LNCaP clone FGC (cell line): ENCODE measurements around the gene SMYD4.

Source experiments
- DNase-seq: peaks from one replicate; pipeline ENCODE4 v3.0.0-alpha.2; 2011; ENCODE audit warnings: low read depth
- H3K4me3 ChIP-seq: 2 replicates; pipeline ENCODE4 v1.5.1; 2011; ENCODE audit warnings: mild to moderate bottlenecking, low read depth, low read length, control low read depth
- TF ChIP-seq, protein P1 (sequence below): IDR thresholded peaks from 2 replicates; pipeline ENCODE4 v1.5.1; 2012; ENCODE audit warnings: mild to moderate bottlenecking; ENCODE audit not compliant: control insufficient read depth, insufficient read depth; ENCODE audit errors: extremely low read depth

The SMYD4 gene, protein sequence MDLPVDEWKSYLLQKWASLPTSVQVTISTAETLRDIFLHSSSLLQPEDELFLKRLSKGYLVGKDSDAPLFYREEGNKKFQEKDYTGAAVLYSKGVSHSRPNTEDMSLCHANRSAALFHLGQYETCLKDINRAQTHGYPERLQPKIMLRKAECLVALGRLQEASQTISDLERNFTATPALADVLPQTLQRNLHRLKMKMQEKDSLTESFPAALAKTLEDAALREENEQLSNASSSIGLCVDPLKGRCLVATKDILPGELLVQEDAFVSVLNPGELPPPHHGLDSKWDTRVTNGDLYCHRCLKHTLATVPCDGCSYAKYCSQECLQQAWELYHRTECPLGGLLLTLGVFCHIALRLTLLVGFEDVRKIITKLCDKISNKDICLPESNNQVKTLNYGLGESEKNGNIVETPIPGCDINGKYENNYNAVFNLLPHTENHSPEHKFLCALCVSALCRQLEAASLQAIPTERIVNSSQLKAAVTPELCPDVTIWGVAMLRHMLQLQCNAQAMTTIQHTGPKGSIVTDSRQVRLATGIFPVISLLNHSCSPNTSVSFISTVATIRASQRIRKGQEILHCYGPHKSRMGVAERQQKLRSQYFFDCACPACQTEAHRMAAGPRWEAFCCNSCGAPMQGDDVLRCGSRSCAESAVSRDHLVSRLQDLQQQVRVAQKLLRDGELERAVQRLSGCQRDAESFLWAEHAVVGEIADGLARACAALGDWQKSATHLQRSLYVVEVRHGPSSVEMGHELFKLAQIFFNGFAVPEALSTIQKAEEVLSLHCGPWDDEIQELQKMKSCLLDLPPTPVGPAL

DNA sequence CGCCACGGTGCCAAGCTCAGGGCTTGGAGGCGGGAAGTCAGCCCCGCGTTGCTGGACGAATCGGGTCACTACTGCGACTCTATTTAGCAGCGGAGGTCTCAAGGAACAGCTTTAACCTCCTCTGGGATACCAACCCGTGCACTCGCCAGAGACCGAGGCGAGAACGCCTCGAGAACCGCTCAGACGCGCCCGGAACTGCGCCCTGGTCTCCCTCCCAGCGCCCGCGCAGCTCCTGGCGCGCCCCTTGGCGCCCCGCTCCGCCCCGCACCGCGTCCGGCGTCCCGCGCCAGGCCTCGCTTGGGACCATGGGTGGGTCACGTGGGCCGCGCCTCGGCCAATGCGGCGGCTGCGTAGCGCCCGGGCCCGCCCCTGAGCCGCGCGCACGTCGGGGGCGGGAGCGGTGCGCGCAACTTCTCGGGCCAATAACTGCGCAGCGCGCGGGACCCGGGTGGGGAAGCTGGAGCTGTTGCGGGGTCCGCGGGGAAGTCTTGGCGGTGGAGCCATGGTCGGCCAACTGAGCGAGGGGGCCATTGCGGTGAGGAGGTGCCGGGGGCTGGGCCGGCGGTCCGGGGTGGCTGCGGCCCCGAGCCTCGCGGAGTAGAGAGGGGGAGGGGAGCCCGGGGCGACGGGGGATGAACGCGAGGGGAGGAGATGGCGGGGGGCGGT, at the start of gene SMYD4, which contains the start of gene RPA1:
SMYD4 (minus strand) TSS at position 311 of the 666 bp plus-strand sequence. CDS start 1,908 bp downstream, outside the sequence.
RPA1 (plus strand) TSS at position 414 of the 666 bp plus-strand sequence; CDS start at position 503, 89 bp downstream.
- peak; percentile 52 for DNase-seq
- peak within 1 kb of the TSS; percentile 65 for H3K4me3 ChIP-seq
- TF ChIP-seq, protein P1, sequence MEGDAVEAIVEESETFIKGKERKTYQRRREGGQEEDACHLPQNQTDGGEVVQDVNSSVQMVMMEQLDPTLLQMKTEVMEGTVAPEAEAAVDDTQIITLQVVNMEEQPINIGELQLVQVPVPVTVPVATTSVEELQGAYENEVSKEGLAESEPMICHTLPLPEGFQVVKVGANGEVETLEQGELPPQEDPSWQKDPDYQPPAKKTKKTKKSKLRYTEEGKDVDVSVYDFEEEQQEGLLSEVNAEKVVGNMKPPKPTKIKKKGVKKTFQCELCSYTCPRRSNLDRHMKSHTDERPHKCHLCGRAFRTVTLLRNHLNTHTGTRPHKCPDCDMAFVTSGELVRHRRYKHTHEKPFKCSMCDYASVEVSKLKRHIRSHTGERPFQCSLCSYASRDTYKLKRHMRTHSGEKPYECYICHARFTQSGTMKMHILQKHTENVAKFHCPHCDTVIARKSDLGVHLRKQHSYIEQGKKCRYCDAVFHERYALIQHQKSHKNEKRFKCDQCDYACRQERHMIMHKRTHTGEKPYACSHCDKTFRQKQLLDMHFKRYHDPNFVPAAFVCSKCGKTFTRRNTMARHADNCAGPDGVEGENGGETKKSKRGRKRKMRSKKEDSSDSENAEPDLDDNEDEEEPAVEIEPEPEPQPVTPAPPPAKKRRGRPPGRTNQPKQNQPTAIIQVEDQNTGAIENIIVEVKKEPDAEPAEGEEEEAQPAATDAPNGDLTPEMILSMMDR, result no peak

DNA sequence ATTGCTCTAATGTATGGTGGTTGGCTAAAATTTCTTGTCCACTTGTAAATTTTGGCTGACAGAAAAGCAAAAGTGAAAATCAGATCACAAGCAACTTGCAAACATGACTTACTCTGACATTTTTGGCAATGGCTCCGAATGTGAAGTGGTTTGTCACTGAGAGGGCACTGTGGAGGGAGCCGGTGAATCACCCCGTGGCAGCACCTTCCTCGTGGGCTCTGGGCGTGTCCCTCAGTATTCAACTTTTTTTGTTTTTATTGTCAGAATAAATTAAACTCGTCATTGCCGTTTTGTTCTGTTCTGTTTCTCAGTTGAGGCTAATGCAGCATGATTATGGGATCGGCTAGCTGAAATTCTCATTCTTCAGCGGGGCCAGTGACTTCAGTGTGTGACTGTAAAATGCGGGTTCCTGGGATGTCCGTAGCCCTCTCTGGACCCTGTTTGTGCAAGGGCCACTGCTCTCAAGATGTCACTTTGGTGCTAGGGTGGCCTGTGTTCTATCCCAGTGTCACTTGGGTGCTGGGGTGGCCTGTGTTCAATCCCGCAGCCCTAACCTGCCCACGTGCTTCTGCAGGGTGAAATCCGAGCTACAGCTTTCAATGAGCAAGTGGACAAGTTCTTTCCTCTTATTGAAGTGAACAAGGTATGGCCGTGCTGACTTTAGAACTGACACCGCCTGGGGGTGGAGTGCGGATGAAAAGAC, 48.9 kb upstream of the SMYD4 start:
- TF ChIP-seq, protein P1, result no peak
- no peak for DNase-seq
- no peak overlapping the region for H3K4me3 ChIP-seq

DNA sequence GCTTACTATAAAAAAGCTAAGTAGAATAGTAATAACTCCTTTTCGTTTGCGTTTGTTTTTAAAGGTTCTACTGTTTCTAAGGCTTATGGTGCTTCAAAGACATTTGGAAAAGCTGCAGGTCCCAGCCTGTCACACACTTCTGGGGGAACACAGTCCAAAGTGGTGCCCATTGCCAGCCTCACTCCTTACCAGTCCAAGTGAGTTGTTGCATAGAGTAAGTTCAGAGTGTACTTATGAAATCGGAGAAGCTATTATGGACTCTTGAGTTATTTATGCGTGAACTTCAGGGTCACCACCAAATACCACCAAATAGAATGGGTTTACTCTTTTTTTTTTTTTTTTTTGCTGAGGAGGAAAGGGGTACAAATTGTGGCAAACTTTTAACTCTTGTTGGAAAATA, 45.9 kb upstream of the SMYD4 start:
- TF ChIP-seq, protein P1, result no peak

DNA sequence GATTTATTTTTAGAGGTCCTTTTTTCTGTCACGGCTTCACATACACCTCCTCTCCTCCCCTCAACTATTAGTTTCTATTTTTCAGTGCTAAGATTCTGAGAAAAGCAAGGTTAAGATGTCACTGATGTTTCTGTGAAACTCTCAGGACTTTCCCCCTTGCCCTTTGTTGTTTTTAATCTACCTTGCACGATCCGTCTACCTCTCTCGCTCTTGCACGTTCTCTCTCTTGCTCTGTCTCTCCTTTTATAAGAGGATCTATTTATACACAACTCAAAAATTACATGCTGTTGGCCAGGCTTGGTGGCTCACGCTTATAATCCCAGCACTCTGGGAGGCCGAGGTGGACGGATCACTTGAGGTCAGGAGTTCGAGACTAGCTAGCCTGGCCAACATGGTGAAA, 43.7 kb upstream of the SMYD4 start:
- TF ChIP-seq, protein P1, result no peak
- no peak for DNase-seq
- H3K4me3 ChIP-seq, result no peak overlapping the region

More for the DNA sequence above, 45.9 kb upstream of the SMYD4 start:
- no peak overlapping the region for H3K4me3 ChIP-seq
- no peak for DNase-seq

DNA sequence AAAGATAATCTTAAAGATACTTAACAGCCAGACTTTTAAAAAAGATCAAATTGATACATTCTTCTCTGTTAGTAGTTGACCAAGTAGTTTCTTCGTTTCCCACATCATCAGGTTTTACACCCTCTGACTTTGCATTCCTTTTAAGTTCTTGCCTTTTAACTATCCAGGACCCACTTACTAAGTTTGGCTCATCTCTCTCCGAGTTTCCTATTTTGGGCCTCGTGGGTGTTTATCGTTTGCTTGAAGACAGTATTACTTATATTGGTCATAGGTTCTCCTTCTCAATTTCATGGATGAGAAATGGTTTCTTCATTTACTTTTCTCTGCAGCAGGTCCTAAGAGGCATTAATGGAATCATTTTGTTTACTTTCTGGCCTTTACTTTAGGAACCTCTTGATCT, 43.3 kb upstream of the SMYD4 start:
- TF ChIP-seq, protein P1, result no peak
- no peak for DNase-seq
- H3K4me3 ChIP-seq, result no peak overlapping the region

DNA sequence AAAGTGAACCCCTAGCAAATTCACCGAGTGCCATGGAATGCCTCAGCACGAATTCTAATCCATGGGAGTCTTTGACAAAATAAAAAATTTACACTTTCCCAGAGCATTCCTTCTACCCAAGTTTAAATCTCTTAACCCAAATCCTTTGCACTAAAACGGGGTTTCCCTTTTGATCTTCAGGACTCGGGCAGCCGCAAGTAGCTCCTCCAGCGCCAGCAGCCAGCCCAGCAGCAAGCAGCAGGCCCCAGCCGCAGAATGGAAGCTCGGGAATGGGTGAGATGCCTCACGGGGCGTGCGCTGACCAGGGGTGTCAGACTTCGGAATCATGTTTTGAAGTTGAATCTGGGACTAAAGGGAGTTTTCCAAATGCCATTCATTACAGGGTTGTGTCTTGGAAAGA, 42.6 kb upstream of the SMYD4 start:
- H3K4me3 ChIP-seq, result no peak overlapping the region
- no peak for DNase-seq
- TF ChIP-seq, protein P1, result no peak
